H1 (cell line): ENCODE results near the gene ZNF383.
"Not testable (repeated sequence)": the region's sequence is repeated elsewhere in the genome, so short reads cannot be mapped to it uniquely, and the experiment has no call there.

Experiments used
- EZH2 ChIP-seq: fragments of 200-600 bp; sonication (generic); IDR thresholded peaks from 2 replicates; pipeline ENCODE4 v1.7.1; 2012; ENCODE audit warnings: low read depth, mild to moderate bottlenecking, moderate library complexity, low read length, inconsistent platforms; ENCODE audit not compliant: severe bottlenecking
- GABPA ChIP-seq: IDR thresholded peaks from 2 replicates; pipeline ENCODE4 v1.6.1; 2011; ENCODE audit warnings: mild to moderate bottlenecking, low read length, moderate library complexity, borderline replicate concordance; ENCODE audit not compliant: insufficient read depth
- MAX ChIP-seq: IDR thresholded peaks from 2 replicates; pipeline ENCODE4 v1.6.1; 2012; ENCODE audit warnings: inconsistent platforms
- TAF1 ChIP-seq: IDR thresholded peaks from 2 replicates; pipeline ENCODE4 v1.6.1; 2011; ENCODE audit warnings: mild to moderate bottlenecking, low read depth, low read length
- TEAD4 ChIP-seq: IDR thresholded peaks from 2 replicates; pipeline ENCODE4 v1.6.1; 2012; ENCODE audit warnings: low read depth, low read length, inconsistent platforms, mixed read lengths
- TF ChIP-seq, protein P1 (sequence below), 3 experiments: IDR thresholded peaks; 1 replicate in 2 of 3; 2 replicates in 1 of 3; pipeline versions ENCODE4 v1.5.1 to v1.6.1; 2011; ENCODE audit warnings: low read length in 3 of 3, mild to moderate bottlenecking in 3 of 3, inconsistent platforms in 2 of 3, low read depth in 1 of 3, moderate library complexity in 1 of 3; ENCODE audit not compliant: insufficient read depth in 1 of 3; ENCODE audit errors: control extremely low read depth in 1 of 3

DNA sequence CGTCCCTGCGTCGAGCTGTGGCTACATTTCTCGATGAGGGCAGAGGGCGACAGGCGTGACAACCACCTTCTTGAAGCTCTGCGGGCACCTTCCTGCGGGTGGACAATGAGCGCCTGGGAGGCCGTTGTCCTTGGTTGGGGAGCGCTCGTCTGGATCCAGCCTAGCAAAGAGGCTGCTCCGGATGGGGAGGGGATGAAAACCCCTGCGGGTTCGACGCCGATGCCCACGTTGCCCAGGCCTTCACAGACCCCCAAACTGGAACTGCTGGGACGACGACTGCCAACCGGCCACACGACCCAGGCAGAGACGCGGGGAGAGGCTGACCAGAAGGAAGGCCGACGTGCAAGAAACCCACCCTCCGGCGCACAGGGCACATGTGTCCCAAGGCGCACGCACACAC, 62.6 kb downstream of the ZNF383 start:
- TF ChIP-seq, protein P1, sequence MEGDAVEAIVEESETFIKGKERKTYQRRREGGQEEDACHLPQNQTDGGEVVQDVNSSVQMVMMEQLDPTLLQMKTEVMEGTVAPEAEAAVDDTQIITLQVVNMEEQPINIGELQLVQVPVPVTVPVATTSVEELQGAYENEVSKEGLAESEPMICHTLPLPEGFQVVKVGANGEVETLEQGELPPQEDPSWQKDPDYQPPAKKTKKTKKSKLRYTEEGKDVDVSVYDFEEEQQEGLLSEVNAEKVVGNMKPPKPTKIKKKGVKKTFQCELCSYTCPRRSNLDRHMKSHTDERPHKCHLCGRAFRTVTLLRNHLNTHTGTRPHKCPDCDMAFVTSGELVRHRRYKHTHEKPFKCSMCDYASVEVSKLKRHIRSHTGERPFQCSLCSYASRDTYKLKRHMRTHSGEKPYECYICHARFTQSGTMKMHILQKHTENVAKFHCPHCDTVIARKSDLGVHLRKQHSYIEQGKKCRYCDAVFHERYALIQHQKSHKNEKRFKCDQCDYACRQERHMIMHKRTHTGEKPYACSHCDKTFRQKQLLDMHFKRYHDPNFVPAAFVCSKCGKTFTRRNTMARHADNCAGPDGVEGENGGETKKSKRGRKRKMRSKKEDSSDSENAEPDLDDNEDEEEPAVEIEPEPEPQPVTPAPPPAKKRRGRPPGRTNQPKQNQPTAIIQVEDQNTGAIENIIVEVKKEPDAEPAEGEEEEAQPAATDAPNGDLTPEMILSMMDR (IDR thresholded peaks at IDR 0.05; ENCODE audit: control extremely low read depth in 1 of 3, insufficient read depth in 1 of 3, low read depth in 1 of 3, low read length in 3 of 3): not testable (repeated sequence)
- TF ChIP-seq TEAD4, MAX, EZH2, GABPA, TAF1: not testable (repeated sequence)
